HG03439 (cell line): Measurements from ENCODE around the gene SELENOF.

ENCODE experiments used
- ATAC-seq: cut with Tn5 transposase; IDR thresholded peaks from one replicate; pipeline ENCODE4 v1.9.1; 2021; ENCODE audit warnings: mild to moderate bottlenecking, moderate library complexity; ENCODE audit not compliant: unreplicated experiment

The SELENOF gene

GRCh38 chr1:86913896-86914600 lies at the start of gene SELENOF:
Gene SELENOF, minus strand, starts transcription at chr1:86914126. Its CDS starts 15 bp downstream, at chr1:86914111.
- peak; percentile 90 for ATAC-seq

- no peak for ATAC-seq
These were observed 46.6 kb upstream of the SELENOF start for GRCh38 chr1:86960548-86960947.

DNA sequence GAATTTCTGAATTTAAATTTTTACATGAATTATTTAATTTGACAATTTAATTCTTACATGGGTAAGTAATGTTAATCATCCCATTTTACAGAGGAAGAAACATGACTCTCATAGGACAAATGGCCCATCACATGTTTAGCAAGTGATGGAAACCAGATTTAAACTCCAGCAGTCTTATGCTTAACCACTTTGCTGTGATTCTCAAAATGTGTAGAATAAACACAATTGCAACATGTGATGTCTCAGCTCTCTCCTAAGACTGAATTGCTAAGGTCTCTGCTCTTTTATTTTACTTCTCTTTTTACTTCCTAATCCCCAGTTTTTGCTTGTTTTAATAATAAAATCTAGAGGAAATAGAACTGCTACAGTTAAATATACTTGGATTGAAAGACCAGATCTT lies 43.3 kb upstream of the SELENOF start:
- ATAC-seq, result no peak

DNA sequence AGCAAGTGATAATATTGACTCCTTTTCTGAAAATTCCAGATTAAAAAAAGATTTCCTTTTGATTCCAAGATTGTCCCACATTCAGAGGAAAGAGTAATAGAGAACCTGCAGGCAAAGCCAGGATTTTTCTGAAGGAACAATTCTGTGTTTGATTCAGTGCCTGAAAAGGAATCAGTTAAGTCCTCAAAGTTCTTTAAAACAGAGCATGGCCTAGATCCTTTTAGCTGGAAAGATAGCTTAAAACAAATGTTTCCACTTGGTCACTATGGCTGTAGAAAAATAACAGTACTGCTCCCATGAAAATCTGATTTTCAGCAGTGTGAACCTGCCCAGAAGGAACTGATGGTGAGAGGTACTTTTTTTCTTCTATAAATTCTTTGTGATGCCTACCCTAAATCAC lies 42.3 kb upstream of the SELENOF start:
- ATAC-seq, result no peak

GRCh38 chr1:86955678-86956077 lies 41.8 kb upstream of the SELENOF start:
- no peak for ATAC-seq

- no peak for ATAC-seq
These were observed 39.2 kb upstream of the SELENOF start for GRCh38 chr1:86953167-86953566.

DNA sequence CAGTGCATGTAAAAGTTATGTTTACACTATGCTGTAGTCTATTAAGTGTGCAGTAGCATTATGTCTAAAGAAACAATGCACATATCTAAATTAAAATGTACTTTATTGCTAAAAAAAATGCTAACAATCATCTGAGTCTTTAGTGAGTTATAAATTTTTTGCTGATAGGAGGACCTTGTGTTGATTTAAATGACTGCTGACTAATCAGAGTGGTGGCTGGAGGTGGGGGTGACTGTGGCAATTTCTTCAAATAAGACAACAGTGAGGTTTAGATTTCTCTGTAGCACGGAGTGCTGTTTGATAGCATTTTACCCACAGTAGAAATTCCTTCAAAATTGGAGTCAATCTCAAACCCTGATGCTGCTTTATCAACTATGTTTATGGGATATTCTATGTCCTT lies 37.5 kb upstream of the SELENOF start:
- no peak for ATAC-seq

- ATAC-seq, result no peak
These were observed 36.9 kb upstream of the SELENOF start for GRCh38 chr1:86950712-86951419.

DNA sequence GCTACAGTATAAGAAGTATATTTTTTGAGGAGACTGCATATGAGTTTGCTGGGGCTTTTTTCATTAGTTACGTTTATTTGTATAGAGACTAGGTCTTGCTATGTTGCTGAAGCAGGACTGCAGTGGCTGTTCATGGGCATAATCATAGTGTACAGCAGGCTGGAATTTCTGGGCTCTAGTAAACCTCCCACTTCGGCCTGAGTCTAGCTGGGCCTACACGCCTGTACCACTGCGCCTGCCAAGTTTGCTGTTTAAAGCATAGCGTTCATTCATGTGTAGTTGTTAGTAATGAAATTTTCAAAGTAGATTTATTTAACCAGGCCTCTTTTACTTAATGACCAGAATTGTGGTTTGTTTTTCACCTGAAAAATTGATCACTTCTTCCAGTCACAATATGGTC lies 34.3 kb upstream of the SELENOF start:
- ATAC-seq, result no peak

- no peak for ATAC-seq
These were observed 28.8 kb upstream of the SELENOF start for GRCh38 chr1:86942743-86943142.

- no peak for ATAC-seq
These were observed 28.1 kb upstream of the SELENOF start for GRCh38 chr1:86942042-86942441.

DNA sequence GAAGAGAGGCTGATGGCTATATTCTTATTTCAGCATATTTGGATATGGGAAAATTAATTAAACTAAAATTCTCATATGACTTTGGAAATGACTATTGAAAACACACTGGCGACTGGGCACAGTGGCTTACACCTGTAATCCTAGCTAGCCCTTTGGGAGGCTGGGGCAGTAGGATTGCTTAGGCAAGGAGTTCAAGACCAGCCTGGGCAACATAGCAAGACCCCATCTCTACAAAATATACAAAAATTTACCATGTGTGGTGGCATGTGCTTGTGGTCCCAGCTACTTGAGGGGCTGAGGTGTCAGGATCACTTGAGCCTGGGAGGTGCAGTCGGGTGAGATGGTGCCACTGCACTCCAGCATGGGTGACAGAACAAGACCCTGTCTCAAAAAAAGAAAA lies 26.7 kb upstream of the SELENOF start:
- ATAC-seq, result no peak

DNA sequence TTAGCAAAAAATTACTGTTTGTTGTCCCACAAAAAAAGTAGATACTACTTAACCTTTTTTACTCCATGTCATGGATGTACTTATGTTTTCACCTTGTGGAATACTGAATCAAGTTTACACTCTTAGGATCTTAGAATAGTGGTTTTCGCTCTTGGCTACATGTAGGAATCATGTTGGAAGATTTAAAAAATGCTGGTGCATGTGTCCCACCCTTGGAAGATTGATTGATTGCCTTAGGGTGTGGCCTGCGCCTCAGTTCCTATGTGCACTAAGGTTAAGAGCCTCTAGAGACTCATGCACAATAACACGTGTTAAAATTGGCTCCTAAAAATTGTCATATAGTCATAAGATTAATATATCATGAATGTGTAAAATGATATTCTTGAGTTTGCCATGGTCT lies 25.5 kb upstream of the SELENOF start:
- ATAC-seq, result no peak

- ATAC-seq, result no peak
These were observed 24.9 kb upstream of the SELENOF start for GRCh38 chr1:86938855-86939254.

DNA sequence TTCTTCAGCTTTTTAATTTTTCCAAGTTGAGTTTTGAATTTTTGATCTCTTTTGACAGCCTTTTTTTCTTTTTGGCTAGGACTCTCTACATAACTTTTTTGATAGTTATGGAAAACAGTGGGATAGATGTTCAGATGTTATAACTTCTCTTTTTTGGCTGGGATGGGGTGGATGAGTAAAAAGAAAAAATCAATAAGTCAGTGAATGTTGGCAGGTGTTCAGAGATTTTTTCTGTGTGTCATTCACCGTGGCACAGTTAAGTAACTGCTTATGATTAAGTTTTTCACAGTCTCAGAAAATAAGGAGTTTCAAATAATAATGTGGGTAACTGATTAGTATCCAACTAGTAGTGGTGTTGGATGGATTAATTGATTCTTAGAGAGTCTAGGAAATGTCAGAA lies 24.5 kb upstream of the SELENOF start:
- ATAC-seq, result no peak

DNA sequence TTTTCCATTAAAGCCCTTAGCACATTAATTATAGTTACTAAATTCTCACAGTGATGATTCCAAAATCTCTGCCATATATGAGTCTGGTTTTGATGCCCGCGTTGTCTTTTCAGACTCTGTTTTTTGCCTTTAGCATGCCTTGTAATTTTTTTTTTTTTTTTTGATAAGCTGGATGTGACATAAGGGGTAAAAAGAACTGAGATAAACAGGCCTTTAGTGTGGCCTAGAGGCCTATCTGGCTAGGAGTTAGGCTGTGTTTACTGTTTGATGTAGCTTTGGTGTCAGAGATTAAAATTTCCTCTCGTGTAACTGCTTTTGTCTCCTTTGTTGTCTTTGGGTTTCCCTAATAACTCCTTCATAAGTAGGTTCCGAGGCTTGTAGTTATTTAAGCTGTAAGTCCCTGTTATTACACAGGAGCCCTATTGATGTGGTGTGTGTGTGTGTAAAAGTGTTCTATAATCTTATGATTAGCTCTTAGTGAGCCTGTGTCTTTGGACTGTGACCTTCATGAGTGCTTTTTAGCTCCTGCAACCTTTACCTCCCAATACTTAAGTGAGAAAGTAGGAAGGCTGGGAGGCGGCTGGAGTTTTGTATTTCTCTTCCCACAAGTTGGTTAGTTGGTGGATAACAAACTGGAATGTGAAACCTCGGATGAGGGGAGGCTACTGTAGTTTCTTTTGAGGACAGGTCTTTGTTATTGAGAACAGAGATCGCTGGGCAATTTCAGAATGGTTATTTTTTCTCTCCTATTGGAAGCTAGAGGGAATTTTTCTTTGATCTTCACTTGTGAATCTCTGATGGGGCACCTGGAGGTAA lies 19.8 kb upstream of the SELENOF start:
- ATAC-seq, result no peak

- ATAC-seq, result no peak
These were observed 19.1 kb upstream of the SELENOF start for GRCh38 chr1:86933051-86933450.

DNA sequence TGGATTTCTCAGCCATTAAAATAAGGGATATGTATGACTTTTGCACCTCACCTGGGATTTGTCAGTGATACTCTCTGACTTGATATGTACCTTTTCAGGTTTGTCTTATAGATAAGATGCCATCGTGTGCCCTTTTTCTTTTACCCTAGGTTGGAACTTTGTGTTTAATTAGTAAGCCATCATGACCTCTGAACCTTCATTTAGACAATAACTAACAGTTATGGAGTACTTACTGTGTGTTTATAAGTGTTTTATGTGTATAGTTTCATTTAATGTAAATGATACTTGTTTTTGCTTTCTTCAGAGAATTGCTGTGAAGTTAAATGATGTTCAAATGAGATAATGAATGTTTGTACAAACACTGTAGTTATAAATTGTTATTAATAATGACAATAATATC lies 14.9 kb upstream of the SELENOF start:
- ATAC-seq, result no peak

DNA sequence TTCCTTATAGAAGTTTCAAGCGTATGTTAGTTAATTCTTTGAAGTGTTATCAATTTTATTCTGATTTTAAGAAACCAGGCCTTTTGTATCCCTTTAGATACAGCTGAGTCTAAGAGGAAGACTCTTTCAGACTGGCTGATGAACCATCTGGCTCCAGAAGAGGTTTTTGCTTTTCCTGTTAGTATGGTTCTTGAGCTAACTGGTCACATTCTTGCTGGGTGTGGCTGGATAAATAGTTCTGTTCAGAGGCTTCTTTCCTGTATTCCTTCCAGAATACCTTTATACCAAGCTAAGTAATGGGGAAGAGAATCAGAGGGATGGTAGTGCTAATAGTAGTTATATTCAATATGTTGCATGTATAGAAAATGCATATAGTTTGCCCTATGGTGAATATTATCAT lies 13.0 kb upstream of the SELENOF start:
- ATAC-seq, result no peak

- no peak for ATAC-seq
These were observed 11.8 kb upstream of the SELENOF start for GRCh38 chr1:86925742-86926141.

DNA sequence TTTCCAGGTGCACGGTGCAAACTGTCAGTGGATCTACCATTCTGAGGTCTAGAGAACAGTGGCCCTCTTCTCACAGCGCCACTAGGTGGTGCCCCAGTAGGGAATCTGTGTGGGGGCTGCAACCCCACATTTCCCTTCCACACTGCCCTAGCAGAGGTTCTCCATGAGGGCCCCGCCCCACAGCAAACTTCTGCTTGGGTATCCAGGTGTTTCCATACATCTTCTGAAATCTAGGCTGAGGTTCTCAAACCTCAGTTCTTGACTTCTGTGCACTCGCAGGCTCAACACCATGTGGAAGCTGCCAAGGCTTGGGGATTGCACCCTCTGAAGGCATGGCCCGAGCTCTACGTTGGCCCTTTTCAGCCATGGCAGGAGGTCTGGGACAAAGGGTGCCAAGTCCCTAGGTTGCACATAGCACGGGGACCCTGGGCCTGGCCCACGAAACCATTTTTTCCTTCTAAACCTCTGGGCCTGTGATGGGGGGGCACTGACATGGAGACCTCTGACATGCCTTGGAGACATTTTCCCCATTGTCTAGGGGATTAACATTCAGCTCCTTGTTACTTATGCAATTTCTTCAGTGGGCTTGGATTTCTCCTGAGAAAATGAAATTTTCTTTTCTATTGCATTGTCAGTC lies 10.5 kb upstream of the SELENOF start:
- no peak for ATAC-seq
